Neural progenitor cell (in vitro differentiated cells): Measurements from ENCODE around the gene MICAL2. TPM values are rescaled to one million over a fixed set of nuclear protein-coding genes. Genes with fewer than 3 reads are reported as not detected.
A peak's percentile ranks its signal among the peaks of the same experiment; 100 is the strongest.

Experiments
- DNase-seq: peaks from one replicate; pipeline ENCODE4 v3.0.0-alpha.2; 2016; ENCODE audit warnings: low spot score
- H2AFZ ChIP-seq: fragments of 200-600 bp; sonication (generic); replicated peaks from 2 replicates; pipeline ENCODE4 v1.6.1; 2016; ENCODE audit warnings: antibody characterized with exemption
- H3F3A ChIP-seq: fragments of 200-600 bp; sonication (generic); 2 replicates; pipeline ENCODE4 v1.6.1; 2016; ENCODE audit warnings: antibody characterized with exemption, low read depth
- H3K27ac ChIP-seq: fragments of 200-600 bp; sonication (generic); 2 replicates; pipeline ENCODE4 v1.5.1; 2016; ENCODE audit warnings: mild to moderate bottlenecking
- H3K27me3 ChIP-seq: fragments of 200-600 bp; sonication (generic); 2 replicates; pipeline ENCODE4 v1.6.1; 2016; ENCODE audit warnings: mild to moderate bottlenecking, moderate library complexity
- H3K36me3 ChIP-seq: fragments of 200-600 bp; sonication (generic); 2 replicates; pipeline ENCODE4 v1.5.1; 2016
- H3K4me1 ChIP-seq: fragments of 200-600 bp; sonication (generic); 2 replicates; pipeline ENCODE4 v1.6.1; 2016; ENCODE audit warnings: mixed run types
- H3K4me2 ChIP-seq: fragments of 200-600 bp; sonication (generic); 2 replicates; pipeline ENCODE4 v1.6.1; 2016
- H3K4me3 ChIP-seq: fragments of 200-600 bp; sonication (generic); 2 replicates; pipeline ENCODE4 v1.5.1; 2016
- H3K79me2 ChIP-seq: fragments of 200-600 bp; sonication (generic); 2 replicates; pipeline ENCODE4 v1.6.1; 2016; ENCODE audit warnings: low read depth
- H3K9ac ChIP-seq: fragments of 200-600 bp; sonication (generic); 2 replicates; pipeline ENCODE4 v1.6.1; 2016
- H3K9me3 ChIP-seq: fragments of 200-600 bp; sonication (generic); 2 replicates; pipeline ENCODE4 v1.5.1; 2016; ENCODE audit warnings: low read depth
- H4K20me1 ChIP-seq: fragments of 200-600 bp; sonication (generic); 2 replicates; pipeline ENCODE4 v1.6.1; 2016; ENCODE audit warnings: low read depth
- H3K27ac Mint-ChIP-seq: 3 replicates; pipeline ENCODE4 v1.8.0; 2021; ENCODE audit warnings: mixed read lengths
- H3K27me3 Mint-ChIP-seq: 2 replicates; pipeline ENCODE4 v1.8.0; 2022; ENCODE audit warnings: low read depth, mild to moderate bottlenecking, inconsistent platforms, moderate library complexity, mixed read lengths; ENCODE audit not compliant: insufficient read depth
- H3K36me3 Mint-ChIP-seq: 3 replicates; pipeline ENCODE4 v1.8.0; 2021; ENCODE audit warnings: mixed read lengths
- H3K4me1 Mint-ChIP-seq: 3 replicates; pipeline ENCODE4 v1.8.0; 2021; ENCODE audit warnings: mixed read lengths
- H3K4me3 Mint-ChIP-seq: 3 replicates; pipeline ENCODE4 v1.8.0; 2021; ENCODE audit warnings: mild to moderate bottlenecking, moderate library complexity, mixed read lengths
- H3K9me3 Mint-ChIP-seq: 3 replicates; pipeline ENCODE4 v1.8.0; 2020; ENCODE audit warnings: mixed read lengths
- EZH2 ChIP-seq: fragments of 200-600 bp; sonication (generic); IDR thresholded peaks from 2 replicates; pipeline ENCODE4 v1.6.1; 2017; ENCODE audit warnings: antibody characterized with exemption, mild to moderate bottlenecking, moderate library complexity
- EZH2phosphoT487 ChIP-seq: fragments of 200-600 bp; sonication (generic); IDR thresholded peaks from 2 replicates; pipeline ENCODE4 v1.6.1; 2017; ENCODE audit warnings: antibody characterized with exemption
- total RNA-seq: library from RNA; depleted of rRNA; stranded (reverse); fragments of >200 nt; gene quantifications from 2 replicates; pipeline ENCODE4 v1.2.3, GENCODE V29; 2015; ENCODE audit warnings: low replicate concordance
- TF ChIP-seq, protein P1 (sequence below): fragments of 200-600 bp; sonication (generic); IDR thresholded peaks from 2 replicates; pipeline ENCODE4 v1.5.1; 2017; ENCODE audit warnings: antibody characterized with exemption, mild to moderate bottlenecking

Gene MICAL2
- total RNA-seq, 1 donor from 2014 or later, result 0.60 TPM

- TF ChIP-seq EZH2, result no peak
- TF ChIP-seq, protein P1, sequence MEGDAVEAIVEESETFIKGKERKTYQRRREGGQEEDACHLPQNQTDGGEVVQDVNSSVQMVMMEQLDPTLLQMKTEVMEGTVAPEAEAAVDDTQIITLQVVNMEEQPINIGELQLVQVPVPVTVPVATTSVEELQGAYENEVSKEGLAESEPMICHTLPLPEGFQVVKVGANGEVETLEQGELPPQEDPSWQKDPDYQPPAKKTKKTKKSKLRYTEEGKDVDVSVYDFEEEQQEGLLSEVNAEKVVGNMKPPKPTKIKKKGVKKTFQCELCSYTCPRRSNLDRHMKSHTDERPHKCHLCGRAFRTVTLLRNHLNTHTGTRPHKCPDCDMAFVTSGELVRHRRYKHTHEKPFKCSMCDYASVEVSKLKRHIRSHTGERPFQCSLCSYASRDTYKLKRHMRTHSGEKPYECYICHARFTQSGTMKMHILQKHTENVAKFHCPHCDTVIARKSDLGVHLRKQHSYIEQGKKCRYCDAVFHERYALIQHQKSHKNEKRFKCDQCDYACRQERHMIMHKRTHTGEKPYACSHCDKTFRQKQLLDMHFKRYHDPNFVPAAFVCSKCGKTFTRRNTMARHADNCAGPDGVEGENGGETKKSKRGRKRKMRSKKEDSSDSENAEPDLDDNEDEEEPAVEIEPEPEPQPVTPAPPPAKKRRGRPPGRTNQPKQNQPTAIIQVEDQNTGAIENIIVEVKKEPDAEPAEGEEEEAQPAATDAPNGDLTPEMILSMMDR, result no peak
- no peak for TF ChIP-seq EZH2phosphoT487
- H3K27ac ChIP-seq, result no peak overlapping the region
- Mint-ChIP-seq H3K36me3 (no peaks in the 10 kb centered on the region), H3K9me3 (no peaks in the 10 kb centered on the region), H3K27me3 (peaks cover 2% of the 10 kb centered on the region), H3K4me1 (peaks cover 3% of the 10 kb centered on the region), H3K27ac (no peak overlapping the region), H3K4me3 (no peak overlapping the region)
- no peak overlapping the region for H3K9ac ChIP-seq
- H3K4me3 ChIP-seq, result no peak overlapping the region
- no peak overlapping the region for H3K4me2 ChIP-seq
- H3K79me2 ChIP-seq, result no peaks in the 10 kb centered on the region
- H4K20me1 ChIP-seq, result no peaks in the 10 kb centered on the region
- no peak overlapping the region for H2AFZ ChIP-seq
- DNase-seq, result no peak
- H3K27me3 ChIP-seq, result no peaks in the 10 kb centered on the region
- no peaks in the 10 kb centered on the region for H3K36me3 ChIP-seq
- peaks cover 3% of the 10 kb centered on the region for H3K4me1 ChIP-seq
- H3K9me3 ChIP-seq, result no peaks in the 10 kb centered on the region
- H3F3A ChIP-seq, result no peaks in the 10 kb centered on the region
Observed at GRCh38 chr11:12125609-12126149, 15.3 kb downstream of the MICAL2 start.

GRCh38 chr11:12126344-12127019, 16.1 kb downstream of the MICAL2 start:
- no peaks in the 10 kb centered on the region for H3K36me3 Mint-ChIP-seq

DNA sequence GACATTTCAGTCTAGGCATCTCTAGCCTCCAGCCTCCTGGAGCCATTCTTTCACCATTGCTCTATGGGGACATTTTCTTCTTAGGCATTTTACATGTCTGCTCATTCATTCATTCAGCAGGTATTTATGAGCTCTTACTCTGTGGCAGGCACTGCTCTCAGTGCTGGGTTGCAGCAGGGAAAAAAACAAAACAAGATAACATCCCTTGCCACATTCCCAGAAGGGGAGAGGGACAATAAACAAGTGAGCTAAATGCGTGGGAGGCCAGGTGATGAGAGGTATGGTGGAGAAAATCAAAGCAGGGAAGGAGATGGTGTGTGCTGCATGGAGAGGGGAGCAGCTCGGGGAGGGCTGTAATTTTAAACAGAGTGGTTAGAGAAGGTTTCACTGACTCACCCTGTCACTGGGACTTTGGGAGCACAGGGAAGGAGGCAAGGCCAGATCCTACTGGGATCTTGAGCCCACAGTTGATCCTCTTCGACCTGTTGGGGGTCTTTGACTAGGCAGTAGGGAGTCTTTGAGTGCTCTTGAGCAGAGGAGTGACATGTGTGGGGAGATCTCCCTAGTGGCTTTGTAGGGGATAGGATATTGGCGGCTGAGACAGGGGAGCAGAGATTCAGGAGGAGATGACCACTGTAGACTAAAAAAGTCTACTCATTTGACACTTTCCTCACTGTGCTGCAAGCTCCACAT, 17.0 kb downstream of the MICAL2 start:
- DNase-seq, result no peak
- Histone ChIP-seq H3K36me3 (no peaks in the 10 kb centered on the region), H3K9ac (no peak overlapping the region), H3K9me3 (no peaks in the 10 kb centered on the region), H4K20me1 (no peaks in the 10 kb centered on the region), H3K79me2 (no peaks in the 10 kb centered on the region), H2AFZ (no peak overlapping the region), H3K4me3 (no peak overlapping the region), H3K27ac (no peak overlapping the region), H3K4me1 (peaks cover 3% of the 10 kb centered on the region), H3K4me2 (no peak overlapping the region), H3F3A (no peaks in the 10 kb centered on the region), H3K27me3 (no peaks in the 10 kb centered on the region)
- no peak for TF ChIP-seq EZH2phosphoT487
- no peak for TF ChIP-seq EZH2
- TF ChIP-seq, protein P1, result no peak
- H3K27ac Mint-ChIP-seq, result no peak overlapping the region
- H3K27me3 Mint-ChIP-seq, result peaks cover 2% of the 10 kb centered on the region
- peaks cover 3% of the 10 kb centered on the region for H3K4me1 Mint-ChIP-seq
- no peaks in the 10 kb centered on the region for H3K36me3 Mint-ChIP-seq
- no peak overlapping the region for H3K4me3 Mint-ChIP-seq
- no peaks in the 10 kb centered on the region for H3K9me3 Mint-ChIP-seq

More at GRCh38 chr11:12126344-12127019, 16.1 kb downstream of the MICAL2 start:
- Histone ChIP-seq H3K4me3 (no peak overlapping the region), H3K4me1 (peaks cover 3% of the 10 kb centered on the region), H3K36me3 (no peaks in the 10 kb centered on the region), H3K4me2 (no peak overlapping the region), H3K27me3 (no peaks in the 10 kb centered on the region), H3F3A (no peaks in the 10 kb centered on the region), H4K20me1 (no peaks in the 10 kb centered on the region), H3K79me2 (no peaks in the 10 kb centered on the region), H2AFZ (no peak overlapping the region), H3K27ac (no peak overlapping the region), H3K9me3 (no peaks in the 10 kb centered on the region), H3K9ac (no peak overlapping the region)
- H3K9me3 Mint-ChIP-seq, result no peaks in the 10 kb centered on the region
- DNase-seq, result no peak
- H3K4me1 Mint-ChIP-seq, result peaks cover 3% of the 10 kb centered on the region
- no peak overlapping the region for H3K4me3 Mint-ChIP-seq
- H3K27me3 Mint-ChIP-seq, result peaks cover 2% of the 10 kb centered on the region
- peak overlapping the region; percentile 65 for H3K27ac Mint-ChIP-seq
- TF ChIP-seq EZH2 (no peak), EZH2phosphoT487 (no peak)
- TF ChIP-seq, protein P1, result no peak
